ENCODE measurements around the gene M1AP. TPM values are rescaled to one million over a fixed set of nuclear protein-coding genes. Genes with fewer than 3 reads are reported as not detected.
"Not testable (repeated sequence)": the region's sequence is repeated elsewhere in the genome, so short reads cannot be mapped to it uniquely, and the experiment has no call there.

The M1AP gene
- total and polyA plus RNA-seq, 2 donors = 0.15 to 0.21 TPM

DNA sequence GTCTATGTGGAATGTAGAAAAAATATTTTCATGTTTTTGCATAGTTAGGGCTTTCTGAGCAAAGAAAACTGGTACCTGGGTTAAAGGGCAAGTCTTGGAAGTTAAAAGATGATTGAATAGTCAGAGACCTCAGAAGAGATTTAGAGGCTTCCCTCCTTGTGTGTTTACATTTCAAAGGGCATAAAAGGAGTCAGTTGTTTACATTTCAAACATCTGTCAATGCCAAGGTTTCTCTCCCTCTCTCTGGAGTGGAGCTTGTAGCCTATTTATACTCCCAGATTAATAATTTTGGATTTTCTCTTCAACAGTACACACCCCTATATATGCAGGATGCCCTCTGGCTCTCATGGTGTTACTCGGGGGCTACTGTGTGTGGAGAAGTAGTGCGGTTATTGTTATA is 8.6 kb downstream of the M1AP start:
- 77% methylated on average over 2 of the region's 2 CpGs for WGBS
- Histone ChIP-seq H3K36me3 (ENCODE audit: insufficient read depth) (no peaks in the 10 kb centered on the region), H3K27ac (ENCODE audit: low read depth) (no peak overlapping the region), H3K4me3 (ENCODE audit: low read depth, low read length) (no peak overlapping the region), H3K4me1 (ENCODE audit: insufficient read depth) (no peaks in the 10 kb centered on the region)
- no peak for DNase-seq (ENCODE audit: extremely low spot score)

DNA sequence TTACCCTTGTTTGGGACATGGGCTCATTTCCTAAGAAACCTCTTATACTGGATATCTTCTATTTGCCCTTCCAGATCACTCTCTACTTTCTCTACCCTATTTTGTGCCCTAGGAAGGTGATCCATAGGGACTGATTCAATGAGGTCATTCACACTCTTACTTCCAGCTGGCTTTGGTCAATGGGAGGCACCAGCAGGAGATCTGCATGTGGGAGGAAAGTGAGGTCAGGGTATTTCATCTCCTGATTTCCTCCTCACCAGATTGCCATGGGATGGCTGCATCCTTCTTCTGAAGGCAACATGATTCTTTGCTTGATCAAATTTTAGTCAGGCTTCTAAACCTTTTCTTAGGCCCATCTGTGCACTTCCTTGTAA is 15.2 kb downstream of the M1AP start:
- DNase-seq (ENCODE audit: extremely low spot score) = no peak
- Histone ChIP-seq H3K27ac (ENCODE audit: low read depth) (no peak overlapping the region), H3K4me1 (ENCODE audit: insufficient read depth) (no peaks in the 10 kb centered on the region), H3K4me3 (ENCODE audit: low read depth, low read length) (no peak overlapping the region), H3K36me3 (ENCODE audit: insufficient read depth) (no peaks in the 10 kb centered on the region)

DNA sequence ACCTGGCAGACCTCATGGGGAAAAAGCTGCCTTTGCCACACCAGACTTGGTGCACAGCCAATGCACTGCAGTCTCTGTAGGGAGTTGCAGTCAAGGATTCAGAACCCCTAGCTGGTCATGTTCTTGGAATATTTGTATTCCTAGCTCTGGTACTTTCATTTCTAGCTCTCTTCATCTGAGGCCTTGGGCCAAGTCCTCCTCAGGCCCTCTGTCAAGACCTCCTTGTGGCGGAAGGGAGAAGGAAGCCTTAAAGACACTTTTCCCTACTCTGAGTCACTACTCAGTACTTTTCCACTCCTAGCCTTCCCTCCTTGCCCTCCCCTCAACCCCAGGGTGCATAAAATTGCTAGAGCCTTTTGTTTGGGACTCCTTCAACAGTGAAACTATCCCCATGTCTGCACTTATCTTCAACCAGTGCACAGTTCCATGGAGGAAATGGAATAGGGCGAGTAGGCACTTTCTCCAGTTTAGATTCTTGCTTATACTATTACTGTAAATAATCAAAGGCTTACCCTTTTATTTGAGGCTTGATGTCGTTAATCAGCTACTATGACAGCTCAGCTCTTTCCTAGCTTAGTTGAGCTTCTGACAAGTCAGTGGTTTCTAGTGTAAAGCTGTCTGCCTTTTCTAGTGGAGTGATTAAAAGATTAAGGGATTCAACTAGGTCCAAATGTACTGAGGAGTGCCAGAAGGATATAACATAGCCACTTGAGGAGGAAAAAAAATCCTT is 15.8 kb downstream of the M1AP start:
- Histone ChIP-seq H3K27ac (ENCODE audit: low read depth) (no peak overlapping the region), H3K4me3 (ENCODE audit: low read depth, low read length) (no peak overlapping the region), H3K4me1 (ENCODE audit: insufficient read depth) (no peaks in the 10 kb centered on the region), H3K36me3 (ENCODE audit: insufficient read depth) (no peaks in the 10 kb centered on the region)
- DNase-seq (ENCODE audit: extremely low spot score) = no peak
- 72% methylated on average over 3 of the region's 3 CpGs for WGBS

DNA sequence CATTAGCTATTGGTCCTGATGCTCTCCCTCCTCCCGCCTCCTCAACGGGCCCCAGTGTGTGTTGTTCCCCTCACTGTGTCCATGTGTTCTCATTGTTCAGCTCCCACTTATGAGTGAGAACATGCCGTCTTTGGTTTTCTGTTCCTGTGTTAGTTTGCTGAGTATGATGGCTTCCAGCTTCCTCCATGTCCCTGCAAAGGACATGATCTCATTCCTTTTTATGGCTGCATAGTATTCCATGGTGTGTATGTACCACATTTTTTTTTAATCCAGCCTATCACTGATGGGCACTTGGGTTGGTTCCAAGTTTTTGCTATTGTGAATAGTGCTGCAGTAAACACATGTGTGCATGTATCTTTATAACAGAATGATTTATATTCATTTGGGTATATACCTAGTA is 17.7 kb downstream of the M1AP start:
- H3K36me3 ChIP-seq (ENCODE audit: insufficient read depth); H3K4me3 ChIP-seq (ENCODE audit: low read depth, low read length); H3K27ac ChIP-seq (ENCODE audit: low read depth); H3K4me1 ChIP-seq (ENCODE audit: insufficient read depth); DNase-seq (ENCODE audit: extremely low spot score): not testable (repeated sequence)
- WGBS = 96% methylated on average over 3 of the region's 3 CpGs

DNA sequence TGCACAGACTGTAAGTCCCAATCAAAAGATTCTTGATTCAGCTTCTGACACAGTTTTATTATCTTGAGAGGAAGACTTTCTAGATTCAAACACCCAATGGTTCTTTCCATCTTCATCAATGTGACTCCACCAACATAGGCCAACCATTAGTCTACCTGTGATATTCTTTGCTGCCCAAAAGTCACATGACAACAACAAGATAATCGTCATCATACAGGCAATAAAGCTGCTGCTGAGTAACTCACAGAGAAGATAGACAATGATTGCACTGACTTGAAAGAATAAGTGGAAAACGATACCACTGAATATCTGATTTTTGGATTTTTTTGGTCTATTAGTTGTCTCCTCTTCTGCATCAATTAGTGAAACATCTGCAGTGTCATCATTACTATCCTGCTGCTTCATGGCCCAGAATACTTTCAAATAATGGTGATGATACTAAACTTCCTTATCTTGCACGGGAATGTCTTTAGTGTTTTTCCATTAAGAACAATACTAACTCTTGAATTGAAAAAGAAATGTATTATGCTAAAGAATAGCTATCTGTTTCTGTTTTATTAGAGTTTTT is 19.5 kb downstream of the M1AP start:
- H3K27ac ChIP-seq (ENCODE audit: low read depth) = no peak overlapping the region
- 55% methylated on average over 3 of the region's 3 CpGs for WGBS
- no peaks in the 10 kb centered on the region for H3K4me1 ChIP-seq (ENCODE audit: insufficient read depth)
- DNase-seq (ENCODE audit: extremely low spot score) = no peak
- H3K4me3 ChIP-seq (ENCODE audit: low read depth, low read length) = no peak overlapping the region
- no peaks in the 10 kb centered on the region for H3K36me3 ChIP-seq (ENCODE audit: insufficient read depth)

DNA sequence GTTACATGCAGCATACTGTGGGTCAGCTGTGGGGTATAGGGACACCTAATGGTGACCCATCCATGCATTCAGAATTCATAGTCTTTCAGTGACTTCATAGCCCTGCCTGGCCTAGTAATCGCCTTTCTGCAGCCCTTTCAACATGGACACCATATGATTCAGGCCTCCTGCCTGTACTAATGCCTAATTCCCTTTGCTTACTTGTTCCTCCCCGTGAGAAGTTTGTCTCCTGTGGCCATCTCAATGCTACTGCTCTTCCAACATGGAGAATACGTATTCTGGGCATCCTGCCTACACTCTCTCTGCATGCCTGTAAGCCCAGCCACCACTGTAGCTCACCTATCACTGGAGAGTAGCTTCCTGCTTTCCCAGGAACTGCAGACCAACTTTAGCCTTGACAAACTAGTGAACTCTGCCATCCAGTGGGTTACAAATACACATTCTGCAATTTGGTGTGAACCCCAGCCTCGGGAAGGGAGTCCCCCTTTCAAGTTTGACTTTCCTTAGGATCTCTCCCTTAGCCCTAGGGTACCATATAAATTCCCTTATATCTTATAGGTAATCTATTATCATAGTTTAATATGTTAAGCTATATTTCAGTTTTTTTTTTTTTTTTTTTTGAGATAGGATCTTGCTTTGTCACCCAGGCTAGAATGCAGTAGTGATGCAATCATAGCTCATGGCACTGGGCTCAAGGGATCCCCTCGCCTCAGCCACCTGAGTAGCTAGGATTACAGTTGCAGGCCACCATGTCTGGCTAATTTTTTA is 22.3 kb downstream of the M1AP start:
- no peak for DNase-seq (ENCODE audit: extremely low spot score)
- WGBS = 75% methylated on average over 5 of the region's 5 CpGs
- Histone ChIP-seq H3K36me3 (ENCODE audit: insufficient read depth) (no peaks in the 10 kb centered on the region), H3K4me3 (ENCODE audit: low read depth, low read length) (no peak overlapping the region), H3K4me1 (ENCODE audit: insufficient read depth) (no peaks in the 10 kb centered on the region), H3K27ac (ENCODE audit: low read depth) (no peak overlapping the region)

DNA sequence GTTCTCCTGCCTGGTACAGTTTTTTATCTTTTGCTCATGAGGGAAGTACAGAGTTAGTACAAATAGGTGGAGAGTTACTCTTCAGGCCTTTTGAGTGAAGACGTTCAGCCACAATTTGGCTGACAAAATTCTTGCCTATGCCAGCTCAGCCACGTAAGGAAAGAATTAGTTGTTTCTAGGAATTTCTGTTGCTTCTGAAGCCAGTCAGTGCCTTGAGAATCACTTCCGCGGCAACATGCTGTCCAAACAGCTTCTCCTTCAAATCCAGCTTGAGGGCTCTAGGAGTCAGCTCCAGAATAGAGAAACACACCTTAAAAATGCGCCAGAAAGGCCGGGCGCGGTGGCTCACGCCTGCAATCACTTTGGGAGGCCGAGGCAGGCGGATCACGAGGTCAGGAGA is 27.5 kb downstream of the M1AP start:
- Histone ChIP-seq H3K36me3 (ENCODE audit: insufficient read depth) (no peaks in the 10 kb centered on the region), H3K4me3 (ENCODE audit: low read depth, low read length) (no peak overlapping the region), H3K27ac (ENCODE audit: low read depth) (no peak overlapping the region), H3K4me1 (ENCODE audit: insufficient read depth) (no peaks in the 10 kb centered on the region)
- DNase-seq (ENCODE audit: extremely low spot score) = no peak
- WGBS = 87% methylated on average over 12 of the region's 12 CpGs

DNA sequence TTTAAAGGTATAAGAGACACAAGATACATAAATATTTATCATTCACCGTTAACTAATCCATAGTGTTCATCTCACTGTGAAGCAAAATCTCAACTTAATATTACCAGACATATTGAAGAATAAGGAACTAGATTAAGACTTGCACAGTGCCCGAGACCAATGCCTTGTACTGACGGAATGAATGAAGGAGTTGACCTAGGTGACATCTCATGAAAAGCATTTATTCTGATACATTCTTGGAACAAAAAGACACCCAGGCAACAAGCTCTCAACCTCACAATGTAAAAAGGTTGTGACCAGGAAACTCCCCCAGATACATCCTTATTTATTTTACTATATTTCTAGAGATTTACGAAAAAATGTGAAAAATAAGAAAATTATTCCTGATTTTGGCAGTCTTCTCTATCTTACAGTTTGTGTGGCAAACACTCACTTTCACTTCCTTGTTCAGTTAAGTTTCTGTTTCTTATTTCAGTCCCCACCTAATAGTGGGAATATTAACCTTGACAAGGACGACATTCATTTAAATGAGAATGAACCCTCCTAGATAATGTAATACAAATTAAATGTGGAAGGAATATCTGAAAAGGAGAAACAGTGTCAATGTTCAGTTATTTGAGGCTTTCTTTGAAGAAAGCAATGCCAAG is 28.4 kb downstream of the M1AP start:
- Histone ChIP-seq H3K4me3 (ENCODE audit: low read depth, low read length) (no peak overlapping the region), H3K4me1 (ENCODE audit: insufficient read depth) (no peaks in the 10 kb centered on the region), H3K27ac (ENCODE audit: low read depth) (no peak overlapping the region), H3K36me3 (ENCODE audit: insufficient read depth) (no peaks in the 10 kb centered on the region)
- no peak for DNase-seq (ENCODE audit: extremely low spot score)
- WGBS = 77% methylated on average over 5 of the region's 5 CpGs

DNA sequence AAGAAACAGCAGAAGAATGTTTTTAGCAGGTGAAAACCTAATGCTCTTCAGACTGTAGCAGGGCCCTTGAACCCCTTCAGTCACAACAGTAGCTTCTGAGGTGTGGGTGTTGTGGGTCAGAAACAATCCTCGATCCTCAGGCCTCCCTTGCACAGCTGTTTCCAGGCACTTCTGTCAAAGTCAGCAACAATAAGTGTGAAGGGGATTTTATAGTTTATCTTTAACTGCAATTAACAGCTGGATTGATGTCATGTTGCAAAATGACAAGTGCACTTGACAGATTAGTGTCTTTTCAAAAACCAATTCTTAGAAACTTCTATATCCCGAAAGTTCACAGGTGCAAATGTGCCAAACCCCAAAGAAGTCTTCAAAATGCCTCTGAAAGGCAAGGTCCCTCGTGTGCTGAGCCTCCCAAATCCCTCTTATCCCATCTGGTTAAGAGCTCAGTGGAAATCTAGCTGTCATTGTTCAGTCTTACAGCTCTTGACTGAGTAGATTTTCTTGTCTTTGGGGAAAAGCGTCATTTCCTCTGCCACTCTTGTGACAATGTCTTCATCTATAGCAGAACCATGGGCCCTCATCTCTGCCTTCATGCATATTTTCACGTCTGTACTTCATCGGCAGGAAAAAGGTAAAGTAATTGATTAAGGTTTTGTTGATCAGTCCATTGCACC is 29.6 kb downstream of the M1AP start:
- H3K27ac ChIP-seq (ENCODE audit: low read depth) = no peak overlapping the region
- H3K4me3 ChIP-seq (ENCODE audit: low read depth, low read length) = no peak overlapping the region
- H3K4me1 ChIP-seq (ENCODE audit: insufficient read depth) = no peaks in the 10 kb centered on the region
- no peak for DNase-seq (ENCODE audit: extremely low spot score)
- 69% methylated on average over 6 of the region's 6 CpGs for WGBS
- H3K36me3 ChIP-seq (ENCODE audit: insufficient read depth) = no peaks in the 10 kb centered on the region

DNA sequence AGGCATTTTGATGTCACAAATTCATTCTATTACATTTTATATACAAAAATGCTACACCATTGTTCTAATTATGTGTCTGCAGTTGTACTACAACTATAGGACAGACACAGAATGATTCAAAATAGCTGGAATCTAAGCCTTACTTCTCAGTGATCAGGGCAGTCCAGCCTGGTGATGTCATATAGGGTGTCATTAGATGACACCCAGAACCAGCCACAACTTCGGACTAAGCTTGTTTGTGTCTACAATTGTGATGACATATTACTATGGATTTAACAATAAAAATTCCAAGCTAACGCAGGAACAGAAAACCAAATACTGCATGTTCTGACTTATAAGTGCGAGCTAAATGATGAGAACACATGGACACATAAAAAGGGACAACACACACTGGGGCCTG is 31.0 kb downstream of the M1AP start:
- no peak for DNase-seq (ENCODE audit: extremely low spot score)
- no peaks in the 10 kb centered on the region for H3K4me1 ChIP-seq (ENCODE audit: insufficient read depth)
- no peak overlapping the region for H3K4me3 ChIP-seq (ENCODE audit: low read depth, low read length)
- H3K27ac ChIP-seq (ENCODE audit: low read depth) = no peak overlapping the region
- 53% methylated on average over 3 of the region's 3 CpGs for WGBS
- no peaks in the 10 kb centered on the region for H3K36me3 ChIP-seq (ENCODE audit: insufficient read depth)

DNA sequence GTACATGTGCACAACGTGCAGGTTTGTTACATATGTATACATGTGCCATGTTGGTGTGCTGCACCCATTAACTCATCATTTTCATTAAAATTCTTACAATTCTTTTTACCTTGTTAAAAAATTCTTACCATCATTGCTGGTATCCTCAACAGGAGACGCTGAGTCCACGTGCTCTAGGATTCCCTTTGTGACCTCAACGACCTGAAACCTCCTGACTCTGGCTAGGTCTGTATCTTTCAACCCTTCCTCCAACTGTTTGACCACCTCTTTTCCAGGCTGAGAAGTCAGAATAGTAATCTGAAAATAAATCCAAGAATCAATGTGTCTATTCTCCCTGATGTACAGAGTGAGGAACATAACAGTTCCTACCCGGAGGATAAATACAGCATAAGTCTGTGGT is 41.2 kb downstream of the M1AP start:
- Histone ChIP-seq H3K27ac (ENCODE audit: low read depth) (no peak overlapping the region), H3K4me3 (ENCODE audit: low read depth, low read length) (no peak overlapping the region), H3K36me3 (ENCODE audit: insufficient read depth) (no peaks in the 10 kb centered on the region), H3K4me1 (ENCODE audit: insufficient read depth) (no peaks in the 10 kb centered on the region)
- 45% methylated on average over 5 of the region's 5 CpGs for WGBS
- DNase-seq (ENCODE audit: extremely low spot score) = no peak

DNA sequence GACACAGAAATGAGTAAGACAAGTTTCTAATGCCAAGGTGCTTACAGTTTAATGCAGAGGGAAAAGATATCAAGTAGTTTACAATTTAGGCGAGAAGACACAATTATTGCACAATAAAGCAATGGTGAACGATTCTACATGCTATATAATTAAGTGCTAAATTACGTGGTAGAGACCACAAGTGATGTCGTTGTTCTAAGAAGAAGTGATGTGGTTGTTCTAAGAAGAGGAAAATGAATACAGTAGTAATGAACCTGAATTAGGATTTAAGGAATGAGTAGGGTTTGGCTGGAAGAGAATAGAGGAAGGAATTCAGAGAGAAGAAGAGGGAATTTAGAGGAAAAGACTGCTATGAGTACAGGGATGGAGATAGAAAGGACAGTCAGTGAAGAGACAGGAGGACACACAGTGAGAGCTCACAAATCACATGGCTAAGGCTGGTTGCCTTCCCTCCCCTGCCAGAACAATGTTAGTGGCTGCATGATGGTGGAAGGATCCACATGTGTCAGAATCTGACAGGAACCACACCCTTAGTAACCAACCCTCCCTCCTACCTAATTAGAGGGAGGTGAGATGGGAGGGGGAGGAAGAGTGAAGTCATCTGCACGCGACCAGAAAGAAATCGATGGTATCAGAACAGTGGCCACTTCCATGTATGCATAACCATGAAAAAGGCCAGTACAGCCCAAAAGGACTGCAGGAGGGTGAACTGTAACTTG is 44.7 kb downstream of the M1AP start:
- Histone ChIP-seq H3K36me3 (ENCODE audit: insufficient read depth) (no peaks in the 10 kb centered on the region), H3K4me1 (ENCODE audit: insufficient read depth) (no peaks in the 10 kb centered on the region), H3K27ac (ENCODE audit: low read depth) (no peak overlapping the region), H3K4me3 (ENCODE audit: low read depth, low read length) (no peak overlapping the region)
- 73% methylated on average over 7 of the region's 7 CpGs for WGBS
- DNase-seq (ENCODE audit: extremely low spot score) = no peak

Measured in urinary bladder (tissue), 4 donors.